Measurements from ENCODE around the gene CAMK2A. TPM values are rescaled to one million over a fixed set of nuclear protein-coding genes. Genes with fewer than 3 reads are reported as not detected.

CAMK2A gene
- total and polyA plus RNA-seq, 7 donors, result 0.44 to 2.1 (median 0.64) TPM; not detected in 1

- H3K4me3 ChIP-seq, result no peak overlapping the region
- no peaks in the 10 kb centered on the region for H3K36me3 ChIP-seq
- TF ChIP-seq CTCF (IDR thresholded peaks at IDR 0.05) (no peak), POLR2A (IDR thresholded peaks at IDR 0.05) (no peak), POLR2AphosphoS5 (IDR thresholded peaks at IDR 0.05) (no peak), EP300 (IDR thresholded peaks at IDR 0.05) (no peak)
- 72 to 87% methylated on average over 13 of the region's 13 CpGs for WGBS, 2 donors
- no peaks in the 10 kb centered on the region for H3K27me3 ChIP-seq
- no peaks in the 10 kb centered on the region for H3K9me3 ChIP-seq
- no peaks in the 10 kb centered on the region for H3K4me1 ChIP-seq
- intact Hi-C loops (cut with DNase I), result no loop called here
- no peak overlapping the region for H3K27ac ChIP-seq
- no peak for DNase-seq
Measured at GRCh38 chr5:150279330-150280020, 10.1 kb downstream of the CAMK2A start.

DNA sequence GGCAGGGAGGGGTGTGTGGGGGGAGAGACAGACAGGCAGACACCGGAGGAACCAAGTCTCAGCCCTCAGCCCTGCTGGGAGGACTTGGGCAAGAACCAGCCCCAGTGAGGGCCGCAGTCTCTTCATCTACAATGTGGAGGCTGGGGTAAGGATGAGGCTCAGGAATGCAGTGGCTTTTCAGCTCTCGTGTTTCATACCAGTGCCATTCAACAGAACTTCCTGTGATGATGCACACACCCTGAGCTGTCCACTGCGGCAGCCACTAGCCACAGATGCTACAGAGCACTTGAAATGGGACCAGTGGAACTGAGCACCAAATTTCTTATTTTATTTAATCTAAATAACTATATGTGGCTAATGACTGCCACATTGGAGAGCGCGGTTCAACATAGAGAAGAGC lies 10.7 kb downstream of the CAMK2A start:
- H3K9me3 ChIP-seq, result no peaks in the 10 kb centered on the region
- H3K27ac ChIP-seq, result no peak overlapping the region
- TF ChIP-seq EP300 (IDR thresholded peaks at IDR 0.05), result no peak
- 86 to 87% methylated on average over 6 of the region's 6 CpGs for WGBS, 2 donors
- no peaks in the 10 kb centered on the region for H3K4me1 ChIP-seq
- H3K27me3 ChIP-seq, result no peaks in the 10 kb centered on the region
- intact Hi-C loops (cut with DNase I), result no loop called here
- no peak overlapping the region for H3K4me3 ChIP-seq
- H3K36me3 ChIP-seq, result no peaks in the 10 kb centered on the region
- no peak for DNase-seq

- Histone ChIP-seq H3K9me3 (no peaks in the 10 kb centered on the region), H3K36me3 (no peaks in the 10 kb centered on the region), H3K27me3 (no peaks in the 10 kb centered on the region), H3K27ac (no peak overlapping the region), H3K4me1 (no peaks in the 10 kb centered on the region), H3K4me3 (no peak overlapping the region)
- TF ChIP-seq POLR2A (IDR thresholded peaks at IDR 0.05), result no peak
- TF ChIP-seq CTCF (IDR thresholded peaks at IDR 0.05), result no peak
- TF ChIP-seq EP300 (IDR thresholded peaks at IDR 0.05), result no peak
- no peak for TF ChIP-seq POLR2AphosphoS5 (IDR thresholded peaks at IDR 0.05)
- DNase-seq, result no peak
- 62 to 69% methylated on average over 7 of the region's 7 CpGs for WGBS, 2 donors
- intact Hi-C loops (cut with DNase I), result no loop called here
Measured at GRCh38 chr5:150278046-150278730, 11.4 kb downstream of the CAMK2A start.

DNA sequence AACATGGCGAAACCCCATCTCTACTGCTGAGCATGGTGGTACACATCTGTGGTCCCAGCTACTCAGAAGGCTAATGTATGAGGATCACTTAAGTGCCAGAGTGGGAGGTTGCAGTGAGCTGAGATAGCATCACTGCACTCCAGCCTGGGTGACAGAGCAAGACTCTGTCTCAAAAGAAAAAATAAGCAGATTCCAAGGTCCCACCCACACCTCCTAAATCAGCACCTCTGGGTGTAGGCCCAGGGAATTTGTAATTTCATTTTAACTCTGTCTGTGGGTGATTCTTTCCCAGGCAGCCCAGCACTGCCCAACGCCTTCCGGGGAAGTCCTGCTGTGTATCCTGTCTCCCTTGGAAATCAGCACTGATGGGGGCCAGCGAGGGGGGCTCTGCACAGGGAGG lies 12.5 kb downstream of the CAMK2A start:
- Histone ChIP-seq H3K36me3 (no peaks in the 10 kb centered on the region), H3K27me3 (no peaks in the 10 kb centered on the region), H3K9me3 (no peaks in the 10 kb centered on the region), H3K27ac (no peak overlapping the region), H3K4me1 (no peaks in the 10 kb centered on the region), H3K4me3 (no peak overlapping the region)
- intact Hi-C loops (cut with DNase I), result no loop called here
- no peak for DNase-seq
- WGBS, 2 donors, result 76 to 79% methylated on average over 4 of the region's 4 CpGs
- TF ChIP-seq POLR2AphosphoS5 (IDR thresholded peaks at IDR 0.05) (no peak), EP300 (IDR thresholded peaks at IDR 0.05) (no peak), POLR2A (IDR thresholded peaks at IDR 0.05) (no peak), CTCF (IDR thresholded peaks at IDR 0.05) (no peak)

DNA sequence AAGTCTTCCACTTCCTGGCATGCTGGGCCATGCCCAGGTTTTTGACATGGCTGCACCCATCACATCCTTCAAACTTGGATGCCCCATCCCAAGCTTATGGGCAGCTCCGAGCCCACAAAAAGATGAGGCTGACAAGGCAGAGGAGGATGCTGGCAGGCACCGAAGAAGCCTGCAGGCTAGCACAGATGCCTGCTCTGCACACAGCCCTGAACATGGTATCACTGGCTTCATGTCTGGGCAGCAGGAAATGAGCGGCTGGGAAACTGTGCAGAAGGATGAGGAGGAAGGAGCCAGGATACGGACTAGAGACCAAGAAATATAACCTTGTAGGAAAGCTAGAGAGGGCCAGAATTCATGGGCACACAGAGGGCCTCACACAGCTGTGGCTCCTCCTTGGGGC lies 14.8 kb downstream of the CAMK2A start:
- Histone ChIP-seq H3K4me3 (no peak overlapping the region), H3K4me1 (peaks cover 0 to 10% (median 7%) of the 10 kb centered on the region in 4 donors), H3K27me3 (no peaks in the 10 kb centered on the region), H3K9me3 (no peaks in the 10 kb centered on the region), H3K27ac (no peak overlapping the region), H3K36me3 (no peaks in the 10 kb centered on the region)
- intact Hi-C loops (cut with DNase I), result no loop called here
- TF ChIP-seq POLR2AphosphoS5 (IDR thresholded peaks at IDR 0.05) (no peak), EP300 (IDR thresholded peaks at IDR 0.05) (no peak), POLR2A (IDR thresholded peaks at IDR 0.05) (no peak), CTCF (IDR thresholded peaks at IDR 0.05) (no peak)
- WGBS, 2 donors, result 88 to 92% methylated on average over 4 of the region's 4 CpGs
- no peak for DNase-seq

All from sigmoid colon (tissue), 7 donors.